HFFc6 (cell line): ENCODE results near the gene KCNMA1. TPM values are rescaled to one million over a fixed set of nuclear protein-coding genes. Genes with fewer than 3 reads are reported as not detected.

Source experiments
- DNase-seq: peaks from one replicate; pipeline ENCODE4 v3.0.0-alpha.2; 2018
- H3K27ac Mint-ChIP-seq: 2 replicates; pipeline ENCODE4 v1.8.0; 2020; ENCODE audit warnings: mild to moderate bottlenecking, mixed read lengths
- H3K27me3 Mint-ChIP-seq: 2 replicates; pipeline ENCODE4 v1.8.0; 2021; ENCODE audit warnings: mild to moderate bottlenecking, moderate library complexity, mixed read lengths; ENCODE audit not compliant: insufficient read depth
- H3K36me3 Mint-ChIP-seq: 2 replicates; pipeline ENCODE4 v1.8.0; 2021; ENCODE audit warnings: low read depth, mixed read lengths
- H3K4me1 Mint-ChIP-seq: 2 replicates; pipeline ENCODE4 v1.8.0; 2020; ENCODE audit warnings: low read depth, mixed read lengths
- H3K4me3 Mint-ChIP-seq: 2 replicates; pipeline ENCODE4 v1.8.0; 2020; ENCODE audit warnings: mild to moderate bottlenecking, moderate library complexity, mixed read lengths
- H3K9me3 Mint-ChIP-seq: 2 replicates; pipeline ENCODE4 v1.8.0; 2020; ENCODE audit warnings: mild to moderate bottlenecking, mixed read lengths
- CTCF ChIP-seq: fragments of 200-600 bp; sonication (generic); IDR thresholded peaks from 2 replicates; pipeline ENCODE4 v1.5.0; 2021; ENCODE audit warnings: antibody characterized with exemption, mild to moderate bottlenecking
- total RNA-seq, 6 experiments: library from RNA; stranded (reverse); fragmentation: NEBNext Ultra II Directional; extraction: Animal tissue kit (Norgen Biotek cat#: 25700); gene quantifications; 2 replicates in 1 of 6; 3 replicates in 5 of 6; pipeline ENCODE4 v1.2.3, GENCODE V29; 2021

Gene KCNMA1
- total RNA-seq, 6 experiments from 2014 or later, result 87.1 to 191 (median 93.5) TPM

- Mint-ChIP-seq H3K4me3 (no peak overlapping the region), H3K4me1 (peaks cover 80% of the 10 kb centered on the region), H3K9me3 (no peaks in the 10 kb centered on the region), H3K36me3 (peaks cover 18% of the 10 kb centered on the region), H3K27ac (no peak overlapping the region), H3K27me3 (peaks cover 3% of the 10 kb centered on the region; the same call in 1 of the 2 replicates)
- no peak for TF ChIP-seq CTCF
- no peak for DNase-seq
Observed at GRCh38 chr10:77315496-77316129, 322.0 kb downstream of the KCNMA1 start.

- no peak for TF ChIP-seq CTCF
- H3K4me1 Mint-ChIP-seq, result peaks cover 73% of the 10 kb centered on the region
- peaks cover 3% of the 10 kb centered on the region; the same call in 1 of the 2 replicates for H3K27me3 Mint-ChIP-seq
- H3K27ac Mint-ChIP-seq, result peak overlapping the region; percentile 81; the same call in 1 of the 2 replicates
- peaks cover 17% of the 10 kb centered on the region for H3K36me3 Mint-ChIP-seq
- DNase-seq, result no peak
- no peaks in the 10 kb centered on the region for H3K9me3 Mint-ChIP-seq
- H3K4me3 Mint-ChIP-seq, result no peak overlapping the region; the same call in 1 of the 2 replicates
Observed at GRCh38 chr10:77313066-77313750, 324.4 kb downstream of the KCNMA1 start.

- TF ChIP-seq CTCF, result no peak
- Mint-ChIP-seq H3K4me1 (peaks cover 78% of the 10 kb centered on the region), H3K27ac (no peak overlapping the region), H3K27me3 (peaks cover 3% of the 10 kb centered on the region; the same call in 1 of the 2 replicates), H3K9me3 (no peaks in the 10 kb centered on the region), H3K36me3 (peaks cover 11% of the 10 kb centered on the region), H3K4me3 (no peak overlapping the region)
- DNase-seq, result no peak
Observed at GRCh38 chr10:77311186-77311585, 326.4 kb downstream of the KCNMA1 start.

- Mint-ChIP-seq H3K27ac (no peak overlapping the region), H3K4me1 (peaks cover 79% of the 10 kb centered on the region), H3K36me3 (peaks cover 11% of the 10 kb centered on the region), H3K27me3 (peaks cover 3% of the 10 kb centered on the region; the same call in 1 of the 2 replicates), H3K9me3 (no peaks in the 10 kb centered on the region), H3K4me3 (no peak overlapping the region)
- no peak for DNase-seq
- TF ChIP-seq CTCF, result no peak
Observed at GRCh38 chr10:77310288-77310840, 327.2 kb downstream of the KCNMA1 start.

- TF ChIP-seq CTCF, result no peak
- Mint-ChIP-seq H3K27ac (no peak overlapping the region), H3K4me1 (peaks cover 79% of the 10 kb centered on the region), H3K27me3 (peaks cover 3% of the 10 kb centered on the region; the same call in 1 of the 2 replicates), H3K36me3 (peaks cover 11% of the 10 kb centered on the region), H3K4me3 (no peak overlapping the region), H3K9me3 (no peaks in the 10 kb centered on the region)
- DNase-seq, result no peak
Observed at GRCh38 chr10:77309509-77309908, 328.1 kb downstream of the KCNMA1 start.
